ENCODE data around the gene UNC50.
"Not testable (repeated sequence)": the region's sequence is repeated elsewhere in the genome, so short reads cannot be mapped to it uniquely, and the experiment has no call there.

The UNC50 gene

DNA sequence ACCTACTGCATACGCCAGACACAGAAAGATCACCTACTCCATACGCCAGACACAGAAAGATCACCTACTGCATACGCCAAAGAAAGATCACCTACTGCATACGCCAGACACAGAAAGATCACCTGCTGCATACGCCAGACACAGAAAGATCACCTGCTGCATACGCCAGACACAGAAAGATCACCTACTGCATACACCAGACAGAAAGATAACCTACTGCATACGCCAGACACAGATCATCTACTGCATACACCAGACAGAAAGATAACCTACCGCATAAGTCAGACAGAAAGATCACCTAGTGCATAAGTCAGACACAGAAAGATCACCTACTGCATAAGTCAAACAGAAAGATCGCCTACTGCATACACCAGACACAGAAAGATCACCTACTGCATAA, 25.9 kb upstream of the UNC50 start:
- no peak overlapping the region for H3K9ac ChIP-seq
- no peak overlapping the region for H3K4me2 ChIP-seq
- no peaks in the 10 kb centered on the region for H3K27me3 ChIP-seq
- peaks cover 7 to 22% (median 10%) of the 10 kb centered on the region in 10 experiments; a peak in 17 of 20 replicates for H3K4me1 ChIP-seq
- H3K4me3 ChIP-seq, result no peak overlapping the region
- no peak for TF ChIP-seq Cebpa-rat (IDR thresholded peaks at IDR 0.05)
- H3K27ac ChIP-seq, result no peak overlapping the region
- H4K20me1 ChIP-seq, result no peaks in the 10 kb centered on the region; a peak in 1 of 22 replicates
- peaks cover 32 to 87% (median 65%) of the 10 kb centered on the region in 11 experiments for H3K36me3 ChIP-seq
- no peaks in the 10 kb centered on the region for H3K9me3 ChIP-seq (replicated peaks in 1 of 11)

DNA sequence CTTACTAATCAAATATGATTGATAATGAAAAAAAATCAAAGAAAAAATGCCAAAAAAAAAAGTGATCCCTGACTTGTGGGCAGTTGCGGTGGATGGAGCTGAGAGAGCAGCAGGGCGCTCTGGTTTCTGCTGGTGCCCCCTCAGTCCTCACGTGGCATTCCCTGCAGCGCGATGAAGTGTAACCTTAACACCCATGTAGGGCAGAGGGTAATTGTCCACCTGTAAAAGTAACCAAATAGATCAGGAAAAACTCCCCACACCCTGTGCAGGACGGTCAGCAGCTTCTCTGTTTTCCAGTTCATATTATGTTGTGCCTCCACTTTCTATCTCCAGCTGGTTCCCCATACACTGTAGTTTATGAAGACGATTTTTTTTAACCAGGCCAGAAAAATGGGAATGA, 25.1 kb upstream of the UNC50 start:
- Histone ChIP-seq H3K4me2 (no peak overlapping the region), H3K9ac (no peak overlapping the region), H3K4me1 (peaks cover 7 to 22% (median 10%) of the 10 kb centered on the region in 10 experiments; a peak in 17 of 20 replicates), H3K4me3 (no peak overlapping the region), H3K9me3 (replicated peaks in 1 of 11) (no peaks in the 10 kb centered on the region), H3K27ac (no peak overlapping the region), H4K20me1 (no peaks in the 10 kb centered on the region; a peak in 1 of 22 replicates), H3K27me3 (no peaks in the 10 kb centered on the region), H3K36me3 (peaks cover 26 to 87% (median 57%) of the 10 kb centered on the region in 11 experiments)
- no peak for TF ChIP-seq Cebpa-rat (IDR thresholded peaks at IDR 0.05)

DNA sequence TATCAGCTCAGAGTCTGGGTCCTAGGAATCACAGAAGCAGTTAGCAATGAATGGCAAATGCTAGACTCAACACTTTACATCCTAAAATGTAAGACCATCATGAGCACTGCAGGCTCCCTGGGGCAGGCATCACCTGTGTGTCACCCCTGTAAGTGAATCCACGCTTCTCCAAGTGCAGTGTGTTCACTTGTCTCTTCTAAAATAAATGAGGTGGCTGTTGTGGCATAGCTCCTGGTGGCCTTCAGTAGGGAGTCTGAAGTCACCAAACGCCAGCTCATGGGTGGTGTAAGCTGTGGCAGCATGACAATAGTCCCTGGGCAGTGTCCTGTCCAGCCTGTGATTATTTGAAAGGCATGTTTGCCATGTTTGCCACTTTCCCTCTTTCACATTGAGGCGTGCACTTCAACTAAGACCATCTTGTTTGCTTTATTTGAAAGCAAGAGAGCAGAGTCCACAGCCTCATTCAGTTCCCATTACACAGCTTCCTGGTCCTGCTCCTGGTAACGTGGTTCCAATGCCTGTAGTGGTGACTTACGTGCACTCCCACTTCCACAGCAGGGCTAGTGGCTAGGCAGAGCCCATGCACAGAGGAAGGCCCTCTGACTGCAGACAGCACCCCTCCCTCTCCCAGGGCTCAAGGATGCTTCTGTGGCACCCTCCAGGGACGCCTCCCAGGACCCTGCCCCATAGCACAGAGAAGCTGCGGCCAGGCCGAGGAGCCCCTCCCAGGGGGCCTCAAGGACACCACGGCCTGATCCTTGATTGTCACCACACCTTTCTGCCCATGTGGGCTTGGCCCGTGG, 24.4 kb upstream of the UNC50 start:
- Histone ChIP-seq H3K9ac (no peak overlapping the region), H3K4me3 (no peak overlapping the region), H3K4me2 (no peak overlapping the region), H4K20me1 (no peaks in the 10 kb centered on the region; a peak in 1 of 22 replicates), H3K27me3 (no peaks in the 10 kb centered on the region), H3K36me3 (peaks cover 26 to 83% (median 51%) of the 10 kb centered on the region in 11 experiments), H3K4me1 (peaks cover 7 to 22% (median 10%) of the 10 kb centered on the region in 10 experiments; a peak in 17 of 20 replicates), H3K27ac (no peak overlapping the region), H3K9me3 (replicated peaks in 1 of 11) (no peaks in the 10 kb centered on the region)
- TF ChIP-seq Cebpa-rat (IDR thresholded peaks at IDR 0.05), result no peak

DNA sequence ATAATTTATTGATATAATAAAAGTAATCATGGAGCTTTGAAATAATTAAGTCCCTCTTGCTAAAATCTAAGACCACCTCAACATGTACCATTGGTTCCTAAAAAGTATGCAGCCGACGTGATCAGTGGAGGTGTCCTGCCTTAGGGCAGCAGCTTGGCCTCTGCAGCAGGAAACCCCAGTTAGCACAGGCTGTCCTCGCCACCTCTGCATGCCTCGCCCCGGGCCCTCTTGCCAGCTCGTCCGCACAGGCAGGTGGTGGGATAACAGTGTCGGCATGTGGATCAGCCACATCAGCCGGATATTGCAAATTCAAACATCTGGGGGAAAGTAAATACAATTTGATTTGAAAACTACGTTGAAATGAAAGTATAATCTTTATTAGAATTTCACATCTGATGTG, 23.0 kb upstream of the UNC50 start:
- Histone ChIP-seq H3K27ac (no peak overlapping the region), H3K27me3 (no peaks in the 10 kb centered on the region), H3K9me3 (replicated peaks in 1 of 11) (no peaks in the 10 kb centered on the region), H3K4me3 (no peak overlapping the region), H3K4me1 (peaks cover 7 to 12% (median 8%) of the 10 kb centered on the region in 10 experiments; a peak in 17 of 20 replicates), H3K36me3 (peaks cover 24 to 82% (median 45%) of the 10 kb centered on the region in 11 experiments), H4K20me1 (no peaks in the 10 kb centered on the region; a peak in 1 of 22 replicates), H3K4me2 (no peak overlapping the region), H3K9ac (no peak overlapping the region)
- TF ChIP-seq Cebpa-rat (IDR thresholded peaks at IDR 0.05), result no peak

- Histone ChIP-seq H3K9ac (no peak overlapping the region), H3K4me1 (peaks cover 0 to 8% (median 0%) of the 10 kb centered on the region in 10 experiments; a peak in 4 of 20 replicates), H3K4me2 (no peak overlapping the region), H3K27me3 (no peaks in the 10 kb centered on the region), H3K36me3 (peaks cover 24 to 93% (median 45%) of the 10 kb centered on the region in 11 experiments), H3K4me3 (no peak overlapping the region), H4K20me1 (no peaks in the 10 kb centered on the region; a peak in 1 of 22 replicates), H3K27ac (no peak overlapping the region), H3K9me3 (replicated peaks in 1 of 11) (no peaks in the 10 kb centered on the region)
- TF ChIP-seq Cebpa-rat (IDR thresholded peaks at IDR 0.05), result no peak
Measured at GRCh38 chr2:98586551-98587140, 21.7 kb upstream of the UNC50 start.

DNA sequence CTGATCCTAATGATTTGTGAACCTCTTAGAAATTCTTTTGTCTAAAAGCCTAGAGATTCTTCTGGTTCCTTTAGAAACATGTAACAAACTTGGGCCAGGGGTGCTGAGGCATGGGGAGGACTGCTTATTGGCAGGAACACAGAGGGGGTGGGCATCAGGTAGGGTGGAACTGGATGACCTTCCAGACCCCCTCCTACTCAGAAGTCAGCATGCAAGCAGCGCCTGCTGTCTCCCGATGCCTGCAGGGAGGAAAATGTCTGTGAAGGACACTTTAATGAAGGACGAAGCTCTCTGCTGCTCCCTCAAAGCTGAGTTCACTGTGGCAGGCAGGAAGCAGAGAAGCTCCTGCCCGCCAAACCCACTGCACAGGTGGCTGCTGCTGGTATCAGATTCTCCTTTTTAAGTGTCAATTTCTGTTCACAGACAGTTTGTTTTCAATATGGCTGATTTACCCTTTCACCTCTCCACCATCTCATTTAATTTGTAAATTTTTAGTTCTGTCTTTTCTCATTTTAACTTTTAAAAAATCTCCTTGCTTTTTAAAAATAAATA, 19.4 kb upstream of the UNC50 start:
- Histone ChIP-seq H3K9ac (no peak overlapping the region), H4K20me1 (no peaks in the 10 kb centered on the region), H3K4me2 (no peak overlapping the region), H3K36me3 (peaks cover 18 to 84% (median 41%) of the 10 kb centered on the region in 11 experiments; a peak in 21 of 22 replicates), H3K27me3 (no peaks in the 10 kb centered on the region), H3K4me1 (peaks cover 0 to 10% (median 0%) of the 10 kb centered on the region in 10 experiments; a peak in 4 of 20 replicates), H3K9me3 (replicated peaks in 1 of 11) (peaks cover 3 to 11% (median 5%) of the 10 kb centered on the region in 11 experiments; a peak in 15 of 22 replicates), H3K27ac (no peak overlapping the region), H3K4me3 (no peak overlapping the region)
- no peak for TF ChIP-seq Cebpa-rat (IDR thresholded peaks at IDR 0.05)

GRCh38 chr2:98589489-98589888, 18.9 kb upstream of the UNC50 start:
- Histone ChIP-seq H3K4me3 (no peak overlapping the region), H3K36me3 (peaks cover 20 to 80% (median 39%) of the 10 kb centered on the region in 11 experiments; a peak in 20 of 22 replicates), H3K4me1 (peaks cover 0 to 10% (median 0%) of the 10 kb centered on the region in 10 experiments; a peak in 4 of 20 replicates), H3K27ac (no peak overlapping the region), H3K4me2 (no peak overlapping the region), H4K20me1 (no peaks in the 10 kb centered on the region), H3K9ac (no peak overlapping the region), H3K9me3 (replicated peaks in 1 of 11) (peaks cover 6 to 15% (median 8%) of the 10 kb centered on the region in 11 experiments; a peak in 15 of 22 replicates), H3K27me3 (no peaks in the 10 kb centered on the region)
- no peak for TF ChIP-seq Cebpa-rat (IDR thresholded peaks at IDR 0.05)

GRCh38 chr2:98592565-98592964, 15.8 kb upstream of the UNC50 start:
- H3K9me3 ChIP-seq (replicated peaks in 1 of 11), result peaks cover 6 to 15% (median 8%) of the 10 kb centered on the region in 11 experiments; a peak in 15 of 22 replicates
- H3K27ac ChIP-seq, result no peak overlapping the region
- peaks cover 0 to 10% (median 0%) of the 10 kb centered on the region in 10 experiments; a peak in 4 of 20 replicates for H3K4me1 ChIP-seq
- no peak for TF ChIP-seq Cebpa-rat (IDR thresholded peaks at IDR 0.05)
- H3K9ac ChIP-seq, result no peak overlapping the region
- no peak overlapping the region for H3K4me3 ChIP-seq
- H3K27me3 ChIP-seq, result no peaks in the 10 kb centered on the region
- H3K36me3 ChIP-seq, result peaks cover 26 to 64% (median 36%) of the 10 kb centered on the region in 11 experiments; a peak in 21 of 22 replicates
- H3K4me2 ChIP-seq, result no peak overlapping the region
- no peaks in the 10 kb centered on the region for H4K20me1 ChIP-seq

DNA sequence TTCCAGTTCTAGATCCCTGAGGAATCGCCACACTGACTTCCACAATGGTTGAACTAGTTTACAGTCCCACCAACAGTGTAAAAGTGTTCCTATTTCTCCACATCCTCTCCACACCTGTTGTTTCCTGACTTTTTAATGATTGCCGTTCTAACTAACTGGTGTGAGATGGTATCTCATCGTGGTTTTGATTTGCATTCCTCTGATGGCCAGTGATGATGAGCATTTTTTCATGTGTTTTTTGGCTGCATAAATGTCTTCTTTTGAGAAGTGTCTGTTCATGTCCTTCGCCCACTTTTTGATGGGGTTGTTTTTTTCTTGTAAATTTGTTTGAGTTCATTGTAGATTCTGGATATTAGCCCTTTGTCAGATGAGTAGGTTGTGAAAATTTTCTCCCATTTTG, 13.7 kb upstream of the UNC50 start:
- H3K27ac ChIP-seq, H3K4me2 ChIP-seq, H3K4me3 ChIP-seq, H3K27me3 ChIP-seq, H3K9ac ChIP-seq, H4K20me1 ChIP-seq: not testable (repeated sequence)
- Histone ChIP-seq H3K4me1 (peaks cover 0 to 16% (median 0%) of the 10 kb centered on the region in 10 experiments; a peak in 4 of 20 replicates), H3K36me3 (peaks cover 44 to 78% (median 53%) of the 10 kb centered on the region in 11 experiments), H3K9me3 (replicated peaks in 1 of 11) (peaks cover 6 to 15% (median 8%) of the 10 kb centered on the region in 11 experiments; a peak in 15 of 22 replicates)

Data from BLaER1 treated with 17β-estradiol and CSF1 and Interleukin-3, amounts not matched to agents 10 nM and 100 nM (cell line).